Activated T-cell treated with anti-CD3 and anti-CD28 coated beads, Interleukin-2, amount 50 U/mL, for 24 hours (primary cell): ENCODE measurements around the gene PCDH12.
"Not testable (repeated sequence)": the region's sequence is repeated elsewhere in the genome, so short reads cannot be mapped to it uniquely, and the experiment has no call there.

ENCODE experiments used
- DNase-seq: peaks from one replicate; pipeline ENCODE4 v3.0.0-alpha.2; 2020
- H3K27ac Mint-ChIP-seq: 2 replicates; pipeline ENCODE4 v1.8.0; 2020; ENCODE audit warnings: mild to moderate bottlenecking, mixed read lengths
- H3K27me3 Mint-ChIP-seq: 2 replicates; pipeline ENCODE4 v1.8.0; 2020; ENCODE audit warnings: mixed read lengths
- H3K36me3 Mint-ChIP-seq: 2 replicates; pipeline ENCODE4 v1.8.0; 2020; ENCODE audit warnings: low read depth, mixed read lengths
- H3K4me1 Mint-ChIP-seq: 2 replicates; pipeline ENCODE4 v1.8.0; 2020; ENCODE audit warnings: low read depth, mixed read lengths
- H3K4me3 Mint-ChIP-seq: 2 replicates; pipeline ENCODE4 v1.8.0; 2020; ENCODE audit warnings: mild to moderate bottlenecking, moderate library complexity, mixed read lengths
- H3K9me3 Mint-ChIP-seq: 2 replicates; pipeline ENCODE4 v1.8.0; 2020; ENCODE audit warnings: mixed read lengths

The PCDH12 gene

GRCh38 chr5:141935538-141935937 lies 22.5 kb downstream of the PCDH12 start:
- no peak for DNase-seq
- H3K9me3 Mint-ChIP-seq: no peaks in the 10 kb centered on the region
- H3K36me3 Mint-ChIP-seq: peaks cover 84% of the 10 kb centered on the region

GRCh38 chr5:141934099-141934844 lies 23.7 kb downstream of the PCDH12 start:
- no peaks in the 10 kb centered on the region for H3K4me1 Mint-ChIP-seq
- DNase-seq: no peak
- H3K4me3 Mint-ChIP-seq: no peak overlapping the region
- H3K27me3 Mint-ChIP-seq: no peaks in the 10 kb centered on the region
- no peaks in the 10 kb centered on the region for H3K9me3 Mint-ChIP-seq
- H3K36me3 Mint-ChIP-seq: peaks cover 85% of the 10 kb centered on the region
- H3K27ac Mint-ChIP-seq: no peak overlapping the region

More at GRCh38 chr5:141935538-141935937, 22.5 kb downstream of the PCDH12 start:
- H3K27me3 Mint-ChIP-seq: no peaks in the 10 kb centered on the region
- peaks cover 1% of the 10 kb centered on the region for H3K4me1 Mint-ChIP-seq
- H3K27ac Mint-ChIP-seq: peak overlapping the region; percentile 1
- H3K4me3 Mint-ChIP-seq: no peak overlapping the region

- DNase-seq: no peak
- H3K4me3 Mint-ChIP-seq: no peak overlapping the region
- H3K36me3 Mint-ChIP-seq: peaks cover 86% of the 10 kb centered on the region
- no peaks in the 10 kb centered on the region for H3K27me3 Mint-ChIP-seq
- H3K27ac Mint-ChIP-seq: no peak overlapping the region
- no peaks in the 10 kb centered on the region for H3K9me3 Mint-ChIP-seq
- no peaks in the 10 kb centered on the region for H3K4me1 Mint-ChIP-seq
These were observed 24.9 kb downstream of the PCDH12 start for GRCh38 chr5:141933151-141933550.

- no peak overlapping the region for H3K4me3 Mint-ChIP-seq
- peaks cover 91% of the 10 kb centered on the region for H3K36me3 Mint-ChIP-seq
- H3K4me1 Mint-ChIP-seq: peaks cover 3% of the 10 kb centered on the region
- H3K9me3 Mint-ChIP-seq: no peaks in the 10 kb centered on the region
- no peaks in the 10 kb centered on the region for H3K27me3 Mint-ChIP-seq
- DNase-seq: no peak
- H3K27ac Mint-ChIP-seq: peak overlapping the region; percentile 55
These were observed 26.3 kb downstream of the PCDH12 start for GRCh38 chr5:141931694-141932093.

- H3K36me3 Mint-ChIP-seq: peaks cover 89% of the 10 kb centered on the region
- H3K4me1 Mint-ChIP-seq: peaks cover 13% of the 10 kb centered on the region
- H3K9me3 Mint-ChIP-seq: no peaks in the 10 kb centered on the region
- H3K27ac Mint-ChIP-seq: no peak overlapping the region
- H3K27me3 Mint-ChIP-seq: no peaks in the 10 kb centered on the region
- DNase-seq: no peak
- H3K4me3 Mint-ChIP-seq: no peak overlapping the region
These were observed 28.5 kb downstream of the PCDH12 start for GRCh38 chr5:141929398-141930058.

GRCh38 chr5:141928051-141928450 lies 30.0 kb downstream of the PCDH12 start:
- no peaks in the 10 kb centered on the region for H3K27me3 Mint-ChIP-seq
- peaks cover 91% of the 10 kb centered on the region for H3K36me3 Mint-ChIP-seq
- peaks cover 19% of the 10 kb centered on the region for H3K4me1 Mint-ChIP-seq
- no peak overlapping the region for H3K4me3 Mint-ChIP-seq
- no peak for DNase-seq
- no peak overlapping the region for H3K27ac Mint-ChIP-seq
- H3K9me3 Mint-ChIP-seq: no peaks in the 10 kb centered on the region

GRCh38 chr5:141926434-141926833 lies 31.6 kb downstream of the PCDH12 start:
- peaks cover 23% of the 10 kb centered on the region for H3K4me1 Mint-ChIP-seq
- no peak overlapping the region for H3K27ac Mint-ChIP-seq
- H3K4me3 Mint-ChIP-seq: no peak overlapping the region
- H3K36me3 Mint-ChIP-seq: peaks cover 80% of the 10 kb centered on the region
- no peak for DNase-seq
- H3K9me3 Mint-ChIP-seq: no peaks in the 10 kb centered on the region
- no peaks in the 10 kb centered on the region for H3K27me3 Mint-ChIP-seq

- peak; percentile 96 for DNase-seq
- H3K9me3 Mint-ChIP-seq: no peaks in the 10 kb centered on the region
- H3K27ac Mint-ChIP-seq: peak within 1 kb of the TSS; percentile 98
- H3K27me3 Mint-ChIP-seq: no peaks in the 10 kb centered on the region
- H3K4me3 Mint-ChIP-seq: peak within 1 kb of the TSS; percentile 84
- H3K36me3 Mint-ChIP-seq: peaks cover 52% of the 10 kb centered on the region
- H3K4me1 Mint-ChIP-seq: peaks cover 23% of the 10 kb centered on the region
These were observed 34.3 kb downstream of the PCDH12 start, which contains the start of gene DELE1 for GRCh38 chr5:141923448-141924313. DELE1 (plus strand) TSS chr5:141923871; CDS start chr5:141923942, 71 bp downstream.

- not testable (repeated sequence) for DNase-seq, H3K27me3 Mint-ChIP-seq, H3K9me3 Mint-ChIP-seq
- H3K4me3 Mint-ChIP-seq: peak overlapping the region; percentile 84
- peaks cover 45% of the 10 kb centered on the region for H3K36me3 Mint-ChIP-seq
- peak overlapping the region; percentile 98 for H3K27ac Mint-ChIP-seq
- H3K4me1 Mint-ChIP-seq: peaks cover 23% of the 10 kb centered on the region
These were observed 35.1 kb downstream of the PCDH12 start for GRCh38 chr5:141922827-141923447.

- Mint-ChIP-seq H3K4me3 (no peak overlapping the region), H3K27me3 (peaks cover 13% of the 10 kb centered on the region)
- no peak for DNase-seq
These were observed 37.2 kb downstream of the PCDH12 start for GRCh38 chr5:141920771-141921170.

GRCh38 chr5:141919218-141920119 lies 38.5 kb downstream of the PCDH12 start:
- H3K27ac Mint-ChIP-seq: no peak overlapping the region
- no peak overlapping the region for H3K4me3 Mint-ChIP-seq
- H3K27me3 Mint-ChIP-seq: peaks cover 26% of the 10 kb centered on the region
- peaks cover 16% of the 10 kb centered on the region for H3K36me3 Mint-ChIP-seq
- H3K4me1 Mint-ChIP-seq: peaks cover 12% of the 10 kb centered on the region
- no peak for DNase-seq
- H3K9me3 Mint-ChIP-seq: no peaks in the 10 kb centered on the region

More at GRCh38 chr5:141920771-141921170, 37.2 kb downstream of the PCDH12 start:
- H3K36me3 Mint-ChIP-seq: peaks cover 23% of the 10 kb centered on the region
- H3K9me3 Mint-ChIP-seq: no peaks in the 10 kb centered on the region
- H3K4me1 Mint-ChIP-seq: peaks cover 14% of the 10 kb centered on the region
- no peak overlapping the region for H3K27ac Mint-ChIP-seq

GRCh38 chr5:141917760-141918159 lies 40.2 kb downstream of the PCDH12 start:
- no peak for DNase-seq
- Mint-ChIP-seq H3K4me1 (peaks cover 13% of the 10 kb centered on the region), H3K27ac (no peak overlapping the region), H3K4me3 (no peak overlapping the region), H3K27me3 (peaks cover 40% of the 10 kb centered on the region), H3K36me3 (no peaks in the 10 kb centered on the region), H3K9me3 (no peaks in the 10 kb centered on the region)

- Mint-ChIP-seq H3K9me3 (no peaks in the 10 kb centered on the region), H3K36me3 (no peaks in the 10 kb centered on the region), H3K27ac (no peak overlapping the region), H3K27me3 (peaks cover 45% of the 10 kb centered on the region), H3K4me3 (no peak overlapping the region), H3K4me1 (peaks cover 12% of the 10 kb centered on the region)
- DNase-seq: no peak
These were observed 41.5 kb downstream of the PCDH12 start for GRCh38 chr5:141916522-141916921.
